Kidney (tissue), 14 donors: ENCODE measurements around the gene NUDT3. TPM values are rescaled to one million over a fixed set of nuclear protein-coding genes. Genes with fewer than 3 reads are reported as not detected.
"Not testable (repeated sequence)": the region's sequence is repeated elsewhere in the genome, so short reads cannot be mapped to it uniquely, and the experiment has no call there.

Source experiments
- DNase-seq, 5 donors: peaks; one replicate each; pipeline ENCODE4 v3.0.0-alpha.2; 2013 to 2020
- FAIRE-seq: peaks from 2 replicates; lab custom pipeline; 2012; peaks lifted over from hg19 to GRCh38; lab: Jason Lieb, UNC
- H3K27ac ChIP-seq, 2 donors: one replicate each; pipeline ENCODE4 v1.7.0; 2013; ENCODE audit warnings: low read depth in 2 of 2, low read length in 2 of 2, inconsistent platforms in 1 of 2
- H3K27me3 ChIP-seq: one replicate; pipeline ENCODE4 v1.7.1; 2013; ENCODE audit warnings: low read length, inconsistent platforms; ENCODE audit not compliant: control insufficient read depth, insufficient read depth
- H3K36me3 ChIP-seq, 3 donors: one replicate each; pipeline versions ENCODE4 v1.7.0 to v1.7.1; 2013; ENCODE audit warnings: low read length in 3 of 3, control low read depth in 1 of 3, inconsistent platforms in 1 of 3; ENCODE audit not compliant: insufficient read depth in 3 of 3, control insufficient read depth in 2 of 3
- H3K4me1 ChIP-seq, 3 donors: one replicate each; pipeline versions ENCODE4 v1.7.0 to v1.7.1; 2013; ENCODE audit warnings: low read length in 3 of 3, inconsistent platforms in 1 of 3, low read depth in 1 of 3; ENCODE audit not compliant: control insufficient read depth in 2 of 3, insufficient read depth in 2 of 3
- H3K4me3 ChIP-seq, 3 donors: one replicate each; pipeline versions ENCODE4 v1.7.0 to v1.8.1; 2013; ENCODE audit warnings: low read length in 3 of 3, control low read depth in 1 of 3, inconsistent platforms in 1 of 3
- H3K9ac ChIP-seq, 3 donors: one replicate each; pipeline versions ENCODE4 v1.7.0 to v1.7.1; 2013; ENCODE audit warnings: low read length in 3 of 3, control low read depth in 1 of 3, inconsistent platforms in 1 of 3
- H3K9me3 ChIP-seq, 3 donors: one replicate each; pipeline versions ENCODE4 v1.7.0 to v1.7.1; 2013; ENCODE audit warnings: low read length in 3 of 3, control low read depth in 1 of 3, inconsistent platforms in 1 of 3; ENCODE audit not compliant: control insufficient read depth in 2 of 3, insufficient read depth in 1 of 3
- intact Hi-C: fragments of 100-400 bp; cut with DNase I; formaldehyde crosslinking; loops from one replicate; pipeline ENCODE4 v1.11.1; 2022
- polyA plus RNA-seq: library from polyadenylated mRNA; stranded (reverse); fragments of 350-450 nt; fragmentation: Illumina TruSeq; extraction: RNeasy Lipid Tissue Mini Kit (QIAGEN cat#74804); gene quantifications from one replicate; pipeline ENCODE4 v1.2.3, GENCODE V29; 2014; ENCODE audit warnings: low read depth, low replicate concordance; ENCODE audit not compliant: insufficient read depth
- total RNA-seq: library from RNA; stranded (reverse); fragmentation: NEBNext Ultra II Directional; extraction: Animal tissue kit (Norgen Biotek cat#: 25700); gene quantifications from one replicate; pipeline ENCODE4 v1.2.1, GENCODE V29; 2021
- TF ChIP-seq, protein P1 (sequence below): IDR thresholded peaks from 3 replicates; pipeline ENCODE4 v1.5.1; 2012; ENCODE audit warnings: mild to moderate bottlenecking, moderate library complexity, borderline replicate concordance; ENCODE audit not compliant: insufficient read depth; ENCODE audit errors: extremely low read depth
- donor health status: control.
- donor health status: control.
- donor health status: control.
- donor health status: control.
- donor health status: control.
- donor health status: DM: yes; HTN: yes; CAD: no.
- donor health status: Normal renal cell carcinoma (clear cell type).

The NUDT3 gene
- total and polyA plus RNA-seq, 2 donors from 2014 or later, result 17.7 to 53.8 TPM

GRCh38 chr6:34378470-34378869 lies 14.0 kb downstream of the NUDT3 start:
- TF ChIP-seq, protein P1, sequence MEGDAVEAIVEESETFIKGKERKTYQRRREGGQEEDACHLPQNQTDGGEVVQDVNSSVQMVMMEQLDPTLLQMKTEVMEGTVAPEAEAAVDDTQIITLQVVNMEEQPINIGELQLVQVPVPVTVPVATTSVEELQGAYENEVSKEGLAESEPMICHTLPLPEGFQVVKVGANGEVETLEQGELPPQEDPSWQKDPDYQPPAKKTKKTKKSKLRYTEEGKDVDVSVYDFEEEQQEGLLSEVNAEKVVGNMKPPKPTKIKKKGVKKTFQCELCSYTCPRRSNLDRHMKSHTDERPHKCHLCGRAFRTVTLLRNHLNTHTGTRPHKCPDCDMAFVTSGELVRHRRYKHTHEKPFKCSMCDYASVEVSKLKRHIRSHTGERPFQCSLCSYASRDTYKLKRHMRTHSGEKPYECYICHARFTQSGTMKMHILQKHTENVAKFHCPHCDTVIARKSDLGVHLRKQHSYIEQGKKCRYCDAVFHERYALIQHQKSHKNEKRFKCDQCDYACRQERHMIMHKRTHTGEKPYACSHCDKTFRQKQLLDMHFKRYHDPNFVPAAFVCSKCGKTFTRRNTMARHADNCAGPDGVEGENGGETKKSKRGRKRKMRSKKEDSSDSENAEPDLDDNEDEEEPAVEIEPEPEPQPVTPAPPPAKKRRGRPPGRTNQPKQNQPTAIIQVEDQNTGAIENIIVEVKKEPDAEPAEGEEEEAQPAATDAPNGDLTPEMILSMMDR, result no peak
- DNase-seq (no peak), FAIRE-seq (no peak)
- Histone ChIP-seq H3K4me3 (no peak overlapping the region), H3K36me3 (no peaks in the 10 kb centered on the region), H3K27ac (no peak overlapping the region), H3K9ac (no peak overlapping the region), H3K4me1 (peaks cover 0 to 2% (median 0%) of the 10 kb centered on the region in 3 donors), H3K27me3 (no peaks in the 10 kb centered on the region), H3K9me3 (no peaks in the 10 kb centered on the region)
- intact Hi-C loops, result no loop called here

- H3K4me1 ChIP-seq, result no peaks in the 10 kb centered on the region
- no peak for DNase-seq
Observed at GRCh38 chr6:34377984-34378383, 14.5 kb downstream of the NUDT3 start.

GRCh38 chr6:34377571-34377970 lies 14.9 kb downstream of the NUDT3 start:
- FAIRE-seq, H3K4me1 ChIP-seq, H3K36me3 ChIP-seq, H3K27me3 ChIP-seq, H3K9ac ChIP-seq, intact Hi-C loops, H3K4me3 ChIP-seq, DNase-seq, H3K27ac ChIP-seq, H3K9me3 ChIP-seq: not testable (repeated sequence)

More at GRCh38 chr6:34377984-34378383, 14.5 kb downstream of the NUDT3 start:
- Histone ChIP-seq H3K36me3 (no peaks in the 10 kb centered on the region), H3K27me3 (no peaks in the 10 kb centered on the region), H3K27ac (no peak overlapping the region), H3K9me3 (no peaks in the 10 kb centered on the region), H3K9ac (no peak overlapping the region), H3K4me3 (no peak overlapping the region)
- intact Hi-C loops, result no loop called here
- TF ChIP-seq, protein P1, result no peak
- no peak for FAIRE-seq

DNA sequence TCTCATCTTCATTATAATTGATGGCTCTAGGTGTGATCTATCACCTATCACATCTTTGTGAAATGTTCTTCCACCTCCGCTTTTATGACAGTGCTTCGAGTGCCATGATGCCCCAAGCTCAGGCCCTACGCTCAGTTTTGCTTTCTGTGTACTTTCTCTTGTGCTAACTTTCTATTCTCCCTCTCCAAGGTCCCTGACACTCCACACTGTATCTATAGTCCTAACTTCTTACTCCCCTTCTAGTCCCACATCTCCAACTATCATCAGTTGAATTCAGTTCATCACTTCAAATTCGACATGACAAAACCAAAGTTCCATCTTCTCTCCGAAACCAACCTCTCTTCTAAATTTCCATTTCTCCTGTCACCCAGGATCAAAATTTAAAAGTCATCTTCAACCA lies 16.6 kb downstream of the NUDT3 start:
- FAIRE-seq (no peak), DNase-seq (no peak)
- no peaks in the 10 kb centered on the region for H3K36me3 ChIP-seq
- H3K27ac ChIP-seq, result no peak overlapping the region
- no peak overlapping the region for H3K4me3 ChIP-seq
- H3K27me3 ChIP-seq, result no peaks in the 10 kb centered on the region
- no peaks in the 10 kb centered on the region for H3K4me1 ChIP-seq
- H3K9ac ChIP-seq, result no peak overlapping the region
- H3K9me3 ChIP-seq, result no peaks in the 10 kb centered on the region
- TF ChIP-seq, protein P1, result no peak
- intact Hi-C loops, result no loop called here
